WTC11 (cell line): Measurements from ENCODE around the gene COMTD1. TPM values are rescaled to one million over a fixed set of nuclear protein-coding genes. Genes with fewer than 3 reads are reported as not detected.

Source experiments
- ATAC-seq: fragments of 200-7000 bp; cut with Tn5 transposase; 2 replicates; pipeline ENCODE4 v1.10.0; 2021; ENCODE audit warnings: mild to moderate bottlenecking, moderate library complexity
- CTCF ChIA-PET: fragments of 300-600 bp; sonication (Branson Sonifier 250); formaldehyde crosslinking; loops from one replicate; lab custom pipeline; 2021; ENCODE audit warnings: antibody characterized with exemption; lab: Charles Lee
- POLR2A ChIA-PET: fragments of 350-600 bp; sonication (Branson Sonifier 250); formaldehyde crosslinking; loops from one replicate; lab custom pipeline; 2021; ENCODE audit warnings: antibody characterized with exemption; lab: Charles Lee
- DNase-seq: peaks from one replicate; pipeline ENCODE4 v3.0.0; 2021; ENCODE audit warnings: low spot score
- H3K27ac Mint-ChIP-seq: 2 replicates; pipeline ENCODE4 v1.8.0; 2021; ENCODE audit warnings: mixed read lengths
- H3K27me3 Mint-ChIP-seq: 2 replicates; pipeline ENCODE4 v1.8.0; 2021; ENCODE audit warnings: low read depth, mild to moderate bottlenecking, moderate library complexity, mixed read lengths
- H3K36me3 Mint-ChIP-seq: 2 replicates; pipeline ENCODE4 v1.8.0; 2021; ENCODE audit warnings: mixed read lengths
- H3K4me1 Mint-ChIP-seq: 2 replicates; pipeline ENCODE4 v1.8.0; 2022; ENCODE audit warnings: mixed read lengths
- H3K4me3 Mint-ChIP-seq: 2 replicates; pipeline ENCODE4 v1.8.0; 2021; ENCODE audit warnings: mild to moderate bottlenecking, moderate library complexity, mixed read lengths
- H3K9me3 Mint-ChIP-seq: 2 replicates; pipeline ENCODE4 v1.8.0; 2021; ENCODE audit warnings: mixed read lengths
- CBFB ChIP-seq: sonication (generic); formaldehyde crosslinking; IDR thresholded peaks from 2 replicates; pipeline ENCODE4 v1.8.1; 2022; ENCODE audit warnings: mild to moderate bottlenecking, low read depth, missing genetic modification reagents
- E2F5 ChIP-seq: sonication (generic); formaldehyde crosslinking; IDR thresholded peaks from 2 replicates; pipeline ENCODE4 v1.8.1; 2022; ENCODE audit warnings: mild to moderate bottlenecking, moderate library complexity, missing genetic modification reagents
- GTF2I ChIP-seq: fragments of 250-450 bp; sonication (Bioruptor Pico); conservative IDR thresholded peaks from 2 replicates; pipeline ENCODE4 v1.4.0; 2021; ENCODE audit warnings: mild to moderate bottlenecking
- JAZF1 ChIP-seq: fragments of 250-450 bp; sonication (Bioruptor Pico); IDR thresholded peaks from 2 replicates; pipeline ENCODE4 v1.9.0; 2021; ENCODE audit warnings: moderate library complexity, mild to moderate bottlenecking, inconsistent platforms
- KAT7 ChIP-seq: sonication (generic); formaldehyde crosslinking; IDR thresholded peaks from 2 replicates; pipeline ENCODE4 v1.8.1; 2023; ENCODE audit warnings: missing genetic modification reagents, mild to moderate bottlenecking, borderline replicate concordance
- NFATC4 ChIP-seq: fragments of 250-450 bp; sonication (Bioruptor Pico); IDR thresholded peaks from 2 replicates; pipeline ENCODE4 v1.9.0; 2021; ENCODE audit warnings: mild to moderate bottlenecking
- SOX15 ChIP-seq: fragments of 250-450 bp; sonication (Bioruptor Pico); IDR thresholded peaks from 2 replicates; pipeline ENCODE4 v1.9.0; 2021; ENCODE audit warnings: mild to moderate bottlenecking
- STAT6 ChIP-seq: sonication (generic); formaldehyde crosslinking; conservative IDR thresholded peaks from 2 replicates; pipeline ENCODE4 v1.8.1; 2023; ENCODE audit warnings: mild to moderate bottlenecking, low read depth, missing genetic modification reagents, moderate library complexity
- TEAD4 ChIP-seq: sonication (generic); formaldehyde crosslinking; IDR thresholded peaks from 2 replicates; pipeline ENCODE4 v1.8.0; 2022; ENCODE audit warnings: mild to moderate bottlenecking, missing genetic modification reagents
- ZBTB21 ChIP-seq: sonication (generic); formaldehyde crosslinking; IDR thresholded peaks from 2 replicates; pipeline ENCODE4 v1.8.1; 2023; ENCODE audit warnings: mild to moderate bottlenecking, missing genetic modification reagents, borderline replicate concordance
- ZMAT4 ChIP-seq: fragments of 250-450 bp; sonication (Bioruptor Pico); IDR thresholded peaks from 2 replicates; pipeline ENCODE4 v1.9.0; 2021; ENCODE audit warnings: mild to moderate bottlenecking
- ZNF416 ChIP-seq: fragments of 250-450 bp; sonication (Bioruptor Pico); IDR thresholded peaks from 2 replicates; pipeline ENCODE4 v1.9.0; 2021; ENCODE audit warnings: mild to moderate bottlenecking, inconsistent platforms
- total RNA-seq: library from RNA; stranded (reverse); gene quantifications from 3 replicates; pipeline ENCODE4 v1.2.3, GENCODE V29; 2021
- TF ChIP-seq, protein P1 (sequence below): sonication (generic); formaldehyde crosslinking; IDR thresholded peaks from 2 replicates; pipeline ENCODE4 v1.8.0; 2023; ENCODE audit warnings: missing genetic modification reagents
- TF ChIP-seq, protein P2 (sequence below): fragments of 250-450 bp; sonication (Bioruptor Pico); IDR thresholded peaks from 2 replicates; pipeline ENCODE4 v1.9.0; 2021; ENCODE audit warnings: moderate library complexity, mild to moderate bottlenecking, inconsistent platforms, borderline replicate concordance
- TF ChIP-seq, protein P3 (sequence below): fragments of 250-450 bp; sonication (Bioruptor Pico); conservative IDR thresholded peaks from 2 replicates; pipeline ENCODE4 v1.9.0; 2021; ENCODE audit warnings: mild to moderate bottlenecking
- TF ChIP-seq, protein P4 (sequence below): sonication (generic); formaldehyde crosslinking; IDR thresholded peaks from 2 replicates; pipeline ENCODE4 v1.8.0; 2022; ENCODE audit warnings: mild to moderate bottlenecking, missing genetic modification reagents
- TF ChIP-seq, protein P5 (sequence below): fragments of 250-450 bp; sonication (Bioruptor Pico); IDR thresholded peaks from 2 replicates; pipeline ENCODE4 v2.1.2; 2022; ENCODE audit warnings: mild to moderate bottlenecking, moderate library complexity

Gene COMTD1
- total RNA-seq, 1 experiment from 2014 or later = 47.8 TPM

DNA sequence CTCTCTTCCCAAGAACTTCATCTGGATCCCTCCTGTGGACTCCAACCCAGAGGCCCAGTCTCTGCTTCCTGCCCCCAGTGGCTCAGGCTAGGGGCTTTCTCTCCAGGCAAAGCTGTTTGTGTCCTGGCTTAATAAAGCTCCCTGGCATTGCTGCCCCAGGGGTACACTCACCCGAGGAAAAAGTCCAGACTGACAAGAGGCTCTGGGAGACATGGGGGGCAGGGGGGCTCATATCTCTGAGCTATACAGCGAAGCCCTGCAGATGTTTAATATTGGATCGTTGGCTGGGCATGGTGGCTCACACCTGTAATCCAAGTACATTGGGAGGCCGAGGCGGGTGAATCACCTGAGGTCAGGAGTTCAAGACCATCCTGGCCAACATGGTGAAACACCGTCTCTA, 10.7 kb upstream of the COMTD1 start:
- Mint-ChIP-seq H3K4me3 (no peak overlapping the region), H3K9me3 (no peaks in the 10 kb centered on the region), H3K36me3 (no peaks in the 10 kb centered on the region), H3K27ac (no peak overlapping the region), H3K27me3 (no peaks in the 10 kb centered on the region), H3K4me1 (peaks cover 14% of the 10 kb centered on the region)
- DNase-seq (no peak), ATAC-seq (no peak)
- CTCF ChIA-PET = interaction anchor here (0.8 to 3.0 kb wide), 3 partner anchors 12 to 58 kb away, joined by 3 to 16 read pairs (median 4); partner anchors contain the start of gene COMTD1
- POLR2A ChIA-PET = no interaction called here
- TF ChIP-seq NFATC4 (CRISPR knock-in tag) (no peak), ZBTB21 (CRISPR knock-in tag) (no peak), STAT6 (CRISPR knock-in tag) (no peak), E2F5 (no peak), TEAD4 (CRISPR knock-in tag) (no peak), GTF2I (no peak), CBFB (CRISPR knock-in tag) (no peak), JAZF1 (CRISPR knock-in tag) (no peak), ZNF416 (CRISPR knock-in tag) (no peak), SOX15 (CRISPR knock-in tag) (no peak), ZMAT4 (no peak), KAT7 (CRISPR knock-in tag) (no peak)
- TF ChIP-seq, protein P1, sequence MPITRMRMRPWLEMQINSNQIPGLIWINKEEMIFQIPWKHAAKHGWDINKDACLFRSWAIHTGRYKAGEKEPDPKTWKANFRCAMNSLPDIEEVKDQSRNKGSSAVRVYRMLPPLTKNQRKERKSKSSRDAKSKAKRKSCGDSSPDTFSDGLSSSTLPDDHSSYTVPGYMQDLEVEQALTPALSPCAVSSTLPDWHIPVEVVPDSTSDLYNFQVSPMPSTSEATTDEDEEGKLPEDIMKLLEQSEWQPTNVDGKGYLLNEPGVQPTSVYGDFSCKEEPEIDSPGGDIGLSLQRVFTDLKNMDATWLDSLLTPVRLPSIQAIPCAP (CRISPR knock-in tag) = no peak
- TF ChIP-seq, protein P2, sequence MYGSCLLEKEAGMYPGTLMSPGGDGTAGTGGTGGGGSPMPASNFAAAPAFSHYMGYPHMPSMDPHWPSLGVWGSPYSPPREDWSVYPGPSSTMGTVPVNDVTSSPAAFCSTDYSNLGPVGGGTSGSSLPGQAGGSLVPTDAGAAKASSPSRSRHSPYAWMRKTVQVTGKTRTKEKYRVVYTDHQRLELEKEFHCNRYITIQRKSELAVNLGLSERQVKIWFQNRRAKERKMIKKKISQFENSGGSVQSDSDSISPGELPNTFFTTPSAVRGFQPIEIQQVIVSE (CRISPR knock-in tag) = no peak
- TF ChIP-seq, protein P3, sequence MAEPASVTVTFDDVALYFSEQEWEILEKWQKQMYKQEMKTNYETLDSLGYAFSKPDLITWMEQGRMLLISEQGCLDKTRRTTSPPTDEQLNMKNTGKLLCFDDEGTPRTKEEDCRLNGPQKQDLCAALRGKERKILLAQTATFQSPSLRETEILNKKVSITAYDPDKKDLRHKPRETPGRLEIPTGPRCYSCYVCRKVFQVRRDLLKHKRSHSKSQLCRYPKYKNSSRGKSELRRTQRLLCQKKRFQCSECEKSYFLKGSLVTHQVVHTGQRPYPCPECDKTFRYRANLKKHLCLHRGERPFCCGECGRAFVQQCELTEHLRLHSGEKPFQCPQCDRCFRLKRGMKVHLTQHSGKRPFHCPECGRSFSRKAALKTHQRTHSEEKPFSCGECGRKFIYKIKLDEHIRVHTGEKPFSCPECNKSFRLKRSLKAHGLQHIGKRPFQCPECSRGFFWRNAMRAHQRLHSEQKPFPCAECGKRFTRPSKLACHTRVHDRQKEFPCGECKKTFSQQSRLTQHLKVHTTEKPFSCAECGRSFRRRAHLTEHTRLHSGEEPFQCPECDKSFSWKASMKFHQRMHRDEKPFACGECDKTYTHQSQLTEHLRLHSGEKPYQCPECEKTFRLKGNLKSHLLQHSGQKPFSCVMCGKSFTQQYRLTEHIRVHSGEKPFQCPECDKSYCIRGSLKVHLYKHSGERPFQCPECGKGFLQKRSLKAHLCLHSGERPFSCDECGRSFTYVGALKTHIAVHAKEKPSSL = no peak
- TF ChIP-seq, protein P4, sequence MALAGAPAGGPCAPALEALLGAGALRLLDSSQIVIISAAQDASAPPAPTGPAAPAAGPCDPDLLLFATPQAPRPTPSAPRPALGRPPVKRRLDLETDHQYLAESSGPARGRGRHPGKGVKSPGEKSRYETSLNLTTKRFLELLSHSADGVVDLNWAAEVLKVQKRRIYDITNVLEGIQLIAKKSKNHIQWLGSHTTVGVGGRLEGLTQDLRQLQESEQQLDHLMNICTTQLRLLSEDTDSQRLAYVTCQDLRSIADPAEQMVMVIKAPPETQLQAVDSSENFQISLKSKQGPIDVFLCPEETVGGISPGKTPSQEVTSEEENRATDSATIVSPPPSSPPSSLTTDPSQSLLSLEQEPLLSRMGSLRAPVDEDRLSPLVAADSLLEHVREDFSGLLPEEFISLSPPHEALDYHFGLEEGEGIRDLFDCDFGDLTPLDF (CRISPR knock-in tag) = no peak
- TF ChIP-seq, protein P5, sequence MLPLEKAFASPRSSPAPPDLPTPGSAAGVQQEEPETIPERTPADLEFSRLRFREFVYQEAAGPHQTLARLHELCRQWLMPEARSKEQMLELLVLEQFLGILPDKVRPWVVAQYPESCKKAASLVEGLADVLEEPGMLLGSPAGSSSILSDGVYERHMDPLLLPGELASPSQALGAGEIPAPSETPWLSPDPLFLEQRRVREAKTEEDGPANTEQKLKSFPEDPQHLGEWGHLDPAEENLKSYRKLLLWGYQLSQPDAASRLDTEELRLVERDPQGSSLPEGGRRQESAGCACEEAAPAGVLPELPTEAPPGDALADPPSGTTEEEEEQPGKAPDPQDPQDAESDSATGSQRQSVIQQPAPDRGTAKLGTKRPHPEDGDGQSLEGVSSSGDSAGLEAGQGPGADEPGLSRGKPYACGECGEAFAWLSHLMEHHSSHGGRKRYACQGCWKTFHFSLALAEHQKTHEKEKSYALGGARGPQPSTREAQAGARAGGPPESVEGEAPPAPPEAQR (CRISPR knock-in tag) = no peak
